ENCODE measurements around the gene SLFN14.

- no peak for TF ChIP-seq CTCF (IDR thresholded peaks at IDR 0.05 in 4 of 5, conservative IDR thresholded peaks at IDR 0.05 in 1 of 5)
- no peak for TF ChIP-seq POLR2A (IDR thresholded peaks at IDR 0.05)
These were observed 23.9 kb downstream of the SLFN14 start for GRCh38 chr17:35536664-35537171.
